ENCODE measurements around the gene GRB10. TPM values are rescaled to one million over a fixed set of nuclear protein-coding genes. Genes with fewer than 3 reads are reported as not detected.

Gene GRB10
- polyA plus RNA-seq, 1 donor: 13.4 TPM

DNA sequence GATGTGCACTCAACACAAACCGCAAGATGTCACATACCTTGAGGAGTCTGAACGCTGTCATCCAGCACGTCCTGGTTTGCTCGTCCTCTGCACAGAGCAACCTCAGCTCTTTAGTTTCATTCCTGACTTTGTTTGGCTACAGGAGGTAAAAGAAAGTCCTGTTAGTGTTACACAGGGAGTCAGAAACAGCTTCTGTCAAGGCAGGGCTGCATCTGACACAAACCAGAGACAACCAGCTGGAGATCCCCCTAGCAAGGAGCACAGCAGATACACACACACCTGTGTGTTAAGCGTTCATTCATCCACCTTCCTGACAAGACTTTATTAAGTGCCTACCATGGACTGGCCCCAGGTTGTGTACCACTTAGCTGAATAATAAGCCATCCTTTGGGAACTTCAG lies 170.0 kb downstream of the GRB10 start:
- no peak for DNase-seq (ENCODE audit: low read depth)

DNA sequence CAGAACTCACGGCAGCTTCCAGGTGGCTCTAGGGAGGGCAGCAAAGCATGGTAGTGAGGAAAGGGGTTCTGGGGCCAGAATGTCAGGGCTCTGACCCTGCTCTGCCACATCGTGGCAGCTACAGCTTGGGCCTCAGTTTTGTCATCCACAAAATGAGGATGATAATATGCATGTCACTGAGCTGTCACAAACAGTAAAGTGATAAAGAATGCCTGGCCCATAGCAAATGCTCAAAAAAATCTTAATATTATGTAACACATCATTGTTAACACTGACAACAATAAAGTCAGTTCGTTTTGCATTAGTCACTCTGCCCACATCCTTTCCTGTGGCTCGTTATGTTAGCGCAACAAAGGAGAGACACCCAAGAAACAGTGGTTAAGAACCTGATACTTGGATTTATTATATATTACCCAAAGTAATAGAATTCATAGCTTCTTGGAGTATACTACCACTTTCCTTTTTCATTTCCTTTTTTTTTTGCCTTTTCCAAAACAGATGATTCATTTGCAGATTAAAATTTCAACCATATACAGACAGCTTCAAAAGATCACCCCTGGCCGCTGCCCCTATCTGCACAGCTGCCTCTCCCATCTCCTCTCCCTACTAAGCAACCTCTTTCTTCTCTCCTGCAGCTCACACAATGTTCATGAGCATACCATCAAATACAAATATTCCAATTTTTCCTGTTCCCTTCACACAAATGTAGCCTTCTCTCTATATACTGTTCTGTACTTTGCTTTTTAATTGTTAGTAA lies 172.0 kb downstream of the GRB10 start:
- no peak for DNase-seq (ENCODE audit: low read depth)

DNA sequence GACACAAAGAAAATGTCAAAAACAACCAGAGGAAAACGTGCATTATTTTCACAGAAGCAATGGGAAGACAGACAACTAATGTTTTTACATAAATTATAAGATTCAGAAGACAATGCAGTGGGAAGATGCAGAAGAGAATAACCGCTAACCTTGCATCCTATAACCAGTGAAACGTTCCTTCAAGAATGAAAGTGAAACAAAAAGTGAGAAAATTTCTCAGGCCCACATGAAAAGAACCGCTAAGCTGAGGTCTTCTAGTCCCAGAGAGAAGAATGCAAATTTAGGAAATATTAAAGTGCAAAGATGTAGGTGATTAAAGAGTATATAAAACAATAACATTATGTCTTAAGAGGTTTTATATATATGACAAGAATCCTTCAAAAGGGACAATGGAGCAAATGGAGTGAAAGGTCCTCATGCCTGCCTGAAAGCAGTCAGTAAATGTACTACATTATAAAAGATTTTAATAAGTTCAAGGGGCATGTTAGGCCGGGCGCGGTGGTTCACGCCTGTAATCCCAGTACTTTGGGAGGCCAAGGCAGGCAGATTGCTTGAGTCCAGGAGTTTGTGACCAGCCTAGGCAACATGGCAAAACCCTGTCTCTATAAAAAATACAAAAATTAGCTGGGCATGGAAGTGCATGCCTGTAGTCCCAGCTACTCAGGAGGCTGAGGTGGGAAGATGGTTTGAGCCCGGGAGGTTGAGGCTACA lies 174.3 kb downstream of the GRB10 start:
- no peak for DNase-seq (ENCODE audit: low read depth)

DNA sequence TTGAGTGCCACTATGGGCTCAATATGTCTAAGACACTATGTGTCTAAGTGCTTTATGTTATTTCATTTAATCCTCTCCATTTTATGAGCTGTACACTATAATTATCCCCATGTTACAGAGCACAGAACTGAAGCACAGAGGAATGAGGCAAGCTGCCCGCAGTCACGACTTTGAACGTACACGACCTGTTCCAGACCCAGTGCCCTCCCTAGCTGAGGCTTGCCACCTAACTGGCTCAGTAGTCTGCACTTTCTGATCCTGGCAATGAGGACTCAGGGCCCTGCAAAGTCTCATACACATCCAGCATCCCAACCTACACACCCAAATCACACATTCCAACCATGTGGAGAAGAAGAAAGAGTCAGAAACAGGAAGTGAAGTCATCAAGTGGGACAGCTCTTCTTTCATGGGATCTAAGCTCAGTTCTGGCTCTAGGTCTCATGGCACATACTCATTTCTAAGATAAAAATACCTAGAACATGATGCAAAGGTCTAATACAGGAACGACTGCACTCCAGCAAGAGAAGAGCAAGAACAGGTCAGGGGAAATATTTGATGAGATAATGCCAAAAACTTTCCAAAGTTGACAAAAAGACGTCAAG lies 175.1 kb downstream of the GRB10 start:
- no peak for DNase-seq (ENCODE audit: low read depth)

DNA sequence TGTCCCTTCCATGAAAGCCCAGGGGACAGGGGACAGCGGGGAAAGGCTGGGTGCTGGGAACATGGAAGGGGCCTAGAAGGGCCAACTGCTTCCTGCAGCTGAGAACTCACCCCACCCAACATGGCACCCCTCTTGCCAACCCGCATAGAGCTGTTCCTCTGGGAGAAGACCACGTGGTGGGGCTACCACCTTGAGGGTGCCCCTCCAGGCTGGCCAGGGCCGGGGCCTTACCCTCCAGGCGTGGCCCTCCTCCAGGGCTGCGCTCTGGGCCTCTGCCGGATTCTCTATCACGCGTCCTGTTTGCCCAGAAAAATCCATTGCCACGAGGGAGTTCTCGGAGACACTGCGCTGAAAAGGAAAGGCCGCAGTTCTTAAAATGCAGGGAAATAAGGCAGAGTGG lies 177.6 kb downstream of the GRB10 start:
- no peak for DNase-seq (ENCODE audit: low read depth)

DNA sequence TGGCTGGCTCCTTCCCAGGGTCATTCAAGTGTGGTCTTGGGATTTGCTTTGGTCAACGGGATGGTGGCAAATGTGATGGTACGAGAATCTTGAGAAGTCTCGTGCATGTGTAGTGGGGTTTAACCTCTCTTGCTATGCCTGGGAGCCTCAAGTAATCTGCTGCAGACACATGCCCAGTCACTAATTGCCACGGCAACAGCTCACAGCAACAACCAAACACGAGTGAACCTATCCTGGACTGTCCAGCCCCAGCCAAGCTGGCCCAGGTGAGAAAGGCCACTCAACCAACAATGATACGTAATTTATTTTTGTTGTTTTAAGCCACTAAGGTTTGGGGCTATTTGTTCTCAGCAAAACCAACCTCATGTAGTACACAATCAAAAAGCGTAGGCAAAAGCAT lies 179.4 kb downstream of the GRB10 start:
- no peak for DNase-seq (ENCODE audit: low read depth)

DNA sequence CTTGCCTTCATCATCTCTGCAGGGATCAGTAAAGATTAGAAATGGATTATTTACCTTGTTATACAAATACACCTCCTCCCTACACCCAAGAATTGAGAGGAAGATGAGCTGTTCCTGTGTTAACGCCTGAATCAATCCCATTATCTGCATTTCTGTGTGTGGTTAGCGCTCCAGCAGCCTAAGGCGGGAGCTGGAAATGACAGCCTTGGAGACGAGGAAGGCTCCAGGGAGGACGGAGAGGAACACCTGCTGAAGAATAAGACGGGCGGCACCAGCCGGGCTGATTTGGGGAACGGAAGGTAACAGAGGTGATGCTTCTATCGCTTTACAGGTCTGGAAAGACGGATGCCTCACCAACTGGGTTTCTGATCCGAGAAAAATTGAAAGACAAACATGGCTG lies 183.3 kb downstream of the GRB10 start:
- no peak for DNase-seq (ENCODE audit: low read depth)

DNA sequence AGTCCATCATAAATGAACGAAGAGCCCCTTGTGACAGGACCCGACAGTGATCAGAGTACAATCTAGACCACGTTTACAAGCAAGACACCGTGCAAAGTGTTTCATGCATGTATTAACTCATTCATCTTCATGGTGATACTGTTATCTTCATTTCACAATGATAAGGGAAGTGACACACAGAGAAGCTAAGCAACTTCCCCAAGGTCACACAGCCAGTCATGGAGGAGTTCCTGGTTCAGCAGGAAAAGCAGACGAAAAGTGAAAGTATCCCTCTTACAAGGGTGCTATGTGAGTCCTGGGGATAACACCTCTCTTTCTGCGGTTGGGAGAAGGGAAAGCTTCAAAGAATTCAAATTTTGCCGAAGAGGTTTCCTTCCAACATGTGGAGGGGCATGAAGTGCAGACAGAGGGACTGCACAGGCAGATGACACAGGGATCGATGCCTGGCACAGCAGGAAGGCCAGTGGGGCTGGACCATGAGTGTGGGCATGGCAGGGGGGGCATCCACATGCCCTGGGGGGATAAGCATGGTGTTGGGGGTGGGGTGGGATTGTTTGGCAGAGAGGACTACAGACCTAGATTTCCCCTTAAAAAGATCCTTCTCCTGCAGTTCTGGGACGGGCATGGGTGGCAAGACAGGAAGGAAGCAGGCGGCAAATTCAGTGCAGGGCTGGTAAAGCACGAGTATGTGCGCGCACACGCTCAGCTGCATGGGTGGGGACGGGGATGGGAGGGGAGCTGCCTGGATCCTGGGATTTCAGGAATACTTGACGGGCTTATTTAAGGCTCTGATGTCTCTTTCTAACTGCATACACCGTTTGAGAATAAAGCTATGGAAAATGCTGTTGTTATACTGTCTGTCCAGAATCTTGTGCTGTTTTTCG lies 184.0 kb downstream of the GRB10 start:
- DNase-seq (ENCODE audit: low read depth): no peak

DNA sequence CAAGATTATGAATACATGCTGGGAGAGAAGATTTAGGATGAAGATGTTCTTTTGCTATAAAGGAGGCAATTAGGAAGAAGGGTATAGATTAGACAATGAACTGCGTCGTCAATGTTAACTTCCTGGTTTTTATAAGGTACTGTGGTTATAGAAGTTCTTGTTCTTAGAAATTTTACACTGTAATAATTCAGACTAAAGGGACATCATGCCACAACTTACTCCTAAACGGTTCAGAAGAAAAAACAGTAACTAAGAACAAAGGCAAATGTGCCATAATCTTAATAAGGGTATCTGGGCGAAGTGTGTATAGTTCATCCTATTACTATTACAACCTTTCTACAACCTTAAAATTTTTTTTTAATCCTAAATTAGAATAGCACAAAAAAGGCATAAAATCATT lies 186.2 kb downstream of the GRB10 start:
- DNase-seq (ENCODE audit: low read depth): no peak

DNA sequence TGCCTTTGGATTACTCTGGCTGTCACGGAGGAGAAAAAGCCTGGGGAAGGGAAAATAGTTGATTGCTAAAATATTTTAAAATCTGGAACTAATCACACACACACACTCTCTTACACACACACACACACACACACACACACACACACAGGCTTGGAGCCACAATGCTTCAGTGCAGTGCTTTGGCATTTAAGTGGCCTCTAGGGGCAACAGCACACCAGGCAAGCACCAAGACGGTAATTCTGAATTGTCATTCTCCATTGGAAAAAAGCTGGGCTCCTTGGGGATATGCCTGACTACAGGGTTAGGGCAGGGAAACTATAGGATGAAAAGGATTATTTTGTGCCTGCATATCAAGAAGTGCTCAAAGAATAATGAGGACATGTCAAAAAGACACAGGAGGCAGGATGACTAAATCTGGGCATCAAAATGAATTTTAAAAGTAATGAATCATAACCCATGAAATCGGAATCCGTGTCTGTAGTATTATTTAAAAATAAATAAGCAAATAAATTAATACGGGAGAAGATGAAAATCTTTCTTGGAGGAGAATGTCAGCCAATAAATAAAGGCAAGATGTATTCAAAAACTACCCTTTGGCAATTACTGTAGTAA lies 187.1 kb downstream of the GRB10 start:
- DNase-seq (ENCODE audit: low read depth): no peak

DNA sequence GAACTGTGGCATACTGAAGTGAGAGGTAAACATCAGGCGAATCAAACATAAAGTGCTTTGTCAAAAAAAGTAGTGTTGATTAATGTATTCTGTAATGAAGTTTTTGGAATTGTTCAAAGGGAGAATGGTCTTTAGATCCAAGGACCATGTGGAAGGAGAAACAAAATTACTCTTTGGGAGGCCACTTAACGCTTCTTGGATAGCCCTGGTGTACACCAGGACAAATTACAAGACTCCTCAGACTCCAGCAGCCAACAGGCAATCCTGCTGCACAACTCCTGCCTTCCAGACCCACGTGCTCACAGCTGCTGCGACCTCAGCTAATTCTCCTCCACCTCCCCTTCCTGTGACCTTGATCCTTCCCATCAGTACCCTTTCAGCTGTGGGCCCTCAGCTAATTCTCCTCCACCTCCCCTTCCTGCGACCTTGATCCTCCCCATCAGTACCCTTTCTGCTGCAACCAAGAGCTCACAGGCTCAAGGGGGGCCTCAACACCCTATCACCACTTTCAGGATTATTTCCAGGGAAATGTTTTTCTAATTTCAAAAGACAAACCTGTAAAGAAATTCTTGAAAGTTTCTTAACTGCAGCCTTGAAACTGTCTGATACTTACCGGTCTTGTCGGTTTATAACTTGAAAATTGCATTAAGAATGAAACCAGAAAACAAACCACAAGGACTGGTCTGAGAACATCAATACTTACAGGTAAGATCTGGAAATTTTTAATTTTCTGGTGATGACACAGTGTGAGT lies 187.8 kb downstream of the GRB10 start:
- DNase-seq (ENCODE audit: low read depth): no peak

DNA sequence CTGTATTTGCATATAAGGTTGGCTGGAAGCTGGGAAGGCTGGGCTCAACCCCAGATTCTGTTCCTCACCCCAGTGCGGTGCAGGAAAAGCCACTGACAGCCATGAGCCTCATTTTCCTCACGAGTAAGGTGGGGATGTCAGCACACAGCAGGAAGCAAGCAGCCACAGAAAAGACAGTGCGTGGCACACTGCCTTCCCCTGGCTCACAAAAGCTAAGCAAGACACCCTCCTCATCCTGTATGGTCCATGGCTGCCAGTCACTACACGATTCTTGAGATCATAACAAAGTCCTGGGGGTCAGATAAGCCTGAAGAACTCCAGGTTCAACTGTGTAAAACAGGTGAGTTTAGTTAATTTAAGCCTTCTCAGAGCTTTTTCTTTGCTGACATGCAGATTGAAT lies 188.6 kb downstream of the GRB10 start:
- no peak for DNase-seq (ENCODE audit: low read depth)

DNA sequence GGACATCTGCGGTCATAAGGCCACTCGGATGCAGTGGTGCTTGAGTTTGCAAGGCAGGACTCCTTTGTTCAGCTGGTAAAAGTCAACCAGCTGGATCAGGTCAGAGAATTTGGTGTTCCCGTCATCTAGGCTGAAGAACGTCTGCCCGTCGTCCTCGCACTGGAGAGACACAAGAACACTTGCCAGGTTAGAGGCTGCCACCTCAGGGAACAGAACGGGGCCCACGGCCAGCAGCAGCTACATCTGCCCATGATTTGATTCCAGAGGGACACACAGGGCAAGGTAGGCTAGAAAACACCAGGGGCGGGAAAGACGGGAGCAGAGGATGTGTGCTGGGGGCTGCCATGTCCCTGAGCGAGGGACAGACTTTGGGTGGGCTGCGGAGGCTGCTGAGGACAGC lies 189.8 kb downstream of the GRB10 start:
- no peak for DNase-seq (ENCODE audit: low read depth)

DNA sequence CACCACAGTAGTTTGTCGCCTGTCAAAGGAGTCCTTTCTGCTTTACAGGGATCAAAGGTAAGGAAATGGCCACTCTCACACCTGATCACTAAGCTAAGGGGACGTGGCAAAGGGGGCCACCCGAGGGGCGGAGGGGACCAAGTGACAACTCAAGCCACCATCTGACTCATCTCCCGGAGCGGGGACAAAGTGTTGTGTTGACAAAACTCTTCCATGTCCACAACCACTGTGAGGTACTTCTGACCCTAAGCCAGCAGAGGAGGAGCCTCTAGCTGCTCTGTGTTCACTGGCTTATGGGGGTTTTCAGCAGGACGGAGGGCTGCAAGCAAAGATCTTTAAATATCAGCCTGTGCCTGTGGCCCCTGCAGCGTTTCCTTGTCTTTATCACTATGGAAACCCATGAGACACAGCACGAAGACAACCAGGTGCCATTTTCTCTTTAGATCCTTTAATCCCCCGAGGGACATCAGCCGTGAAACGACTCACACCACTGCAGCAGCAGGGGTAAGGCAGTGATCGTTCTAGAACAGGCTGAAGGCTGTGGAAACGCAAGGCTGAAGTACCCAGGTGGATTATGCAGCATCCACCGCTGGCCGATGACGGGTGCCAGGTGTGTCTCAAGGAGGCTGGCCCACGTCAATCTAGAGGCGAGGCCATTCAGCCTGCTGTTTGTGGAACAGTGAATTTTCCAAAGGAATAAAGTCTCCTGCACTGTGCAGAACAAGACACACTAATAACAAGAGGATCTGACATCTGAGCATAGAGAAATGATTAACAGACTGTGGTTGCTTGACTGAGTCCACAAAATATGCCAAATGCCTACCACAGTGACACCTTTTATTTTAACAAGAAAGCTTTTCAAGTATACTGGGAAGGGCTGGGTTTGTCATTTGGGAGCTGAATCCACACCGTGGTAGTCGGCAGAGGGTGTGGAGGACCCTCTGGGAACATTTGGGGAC lies 190.9 kb downstream of the GRB10 start:
- DNase-seq (ENCODE audit: low read depth): no peak

DNA sequence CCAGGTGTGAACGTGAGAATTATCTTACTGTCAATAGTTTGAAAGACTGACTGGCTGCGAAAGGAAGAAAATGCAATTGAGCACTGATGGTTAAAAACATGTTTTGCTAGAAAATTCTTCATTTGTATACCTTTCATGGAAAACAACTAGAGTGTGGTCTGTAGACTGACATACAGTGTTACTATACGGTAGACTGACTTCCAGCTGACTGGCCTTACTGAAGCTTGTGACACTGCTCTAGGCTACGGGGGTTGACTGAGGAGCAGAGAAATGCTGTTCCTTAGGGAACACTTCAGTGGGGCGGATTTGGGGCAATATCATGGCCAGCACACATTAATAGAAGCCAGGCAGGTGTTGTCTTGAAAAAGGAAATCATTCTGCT lies 191.6 kb downstream of the GRB10 start:
- DNase-seq (ENCODE audit: low read depth): no peak

DNA sequence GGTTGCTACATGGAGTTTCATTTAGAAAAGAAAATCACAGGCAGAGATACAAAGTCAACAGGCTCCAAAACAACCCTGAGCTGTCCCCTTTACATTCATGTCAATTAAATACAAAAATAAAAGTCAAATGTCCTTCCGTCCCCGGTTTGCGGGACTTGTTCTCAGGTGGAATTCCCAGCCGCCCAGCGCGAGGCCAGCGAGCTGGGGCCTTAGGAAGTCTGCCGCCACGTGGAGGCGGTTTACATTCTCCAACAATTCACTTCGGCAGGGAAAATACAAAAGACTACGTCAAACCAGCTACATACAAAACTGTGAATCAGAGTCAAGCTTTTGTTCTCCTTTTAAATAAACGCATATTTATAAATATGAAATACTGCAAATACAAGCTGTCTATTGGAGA lies 192.2 kb downstream of the GRB10 start:
- no peak for DNase-seq (ENCODE audit: low read depth)

DNA sequence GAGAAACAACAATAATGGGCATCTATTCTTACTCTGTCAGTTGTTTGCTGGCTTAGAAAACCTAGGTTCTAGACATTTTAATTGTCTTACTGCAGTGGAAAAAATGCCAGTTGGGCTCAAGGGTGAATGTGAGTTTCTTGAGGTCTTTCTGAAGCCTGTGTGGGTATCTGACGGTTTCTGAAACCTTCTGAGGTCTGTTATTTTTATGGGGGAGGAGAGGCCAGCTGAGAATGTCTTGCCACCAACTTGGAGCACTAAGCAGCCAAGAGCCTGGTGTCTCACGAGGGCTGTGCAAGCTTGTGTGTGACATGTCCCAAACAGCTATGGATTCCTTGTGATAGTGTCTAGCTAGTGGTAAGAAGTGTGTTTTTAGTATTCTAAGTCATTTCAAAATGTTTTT lies 193.3 kb downstream of the GRB10 start:
- DNase-seq (ENCODE audit: low read depth): no peak

DNA sequence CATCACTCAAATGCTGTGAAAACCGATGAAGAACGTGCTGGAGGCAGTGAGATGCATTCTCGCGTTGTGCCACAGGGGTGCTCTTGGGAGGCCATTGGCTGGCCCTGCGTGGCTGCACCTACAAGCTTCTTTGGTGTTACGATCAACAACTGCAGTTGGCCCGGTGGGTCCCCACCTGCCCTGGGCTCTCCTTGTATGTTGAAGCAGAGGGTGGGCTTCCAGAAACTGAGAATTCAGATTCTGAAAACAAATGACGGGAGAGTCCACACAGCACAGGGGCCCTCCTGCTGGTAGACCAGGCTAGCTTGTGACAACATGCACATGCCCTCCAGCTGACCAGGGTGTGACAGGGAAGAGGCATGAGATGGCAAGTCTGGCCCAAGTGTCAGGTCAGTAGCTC lies 193.8 kb downstream of the GRB10 start:
- no peak for DNase-seq (ENCODE audit: low read depth)

DNA sequence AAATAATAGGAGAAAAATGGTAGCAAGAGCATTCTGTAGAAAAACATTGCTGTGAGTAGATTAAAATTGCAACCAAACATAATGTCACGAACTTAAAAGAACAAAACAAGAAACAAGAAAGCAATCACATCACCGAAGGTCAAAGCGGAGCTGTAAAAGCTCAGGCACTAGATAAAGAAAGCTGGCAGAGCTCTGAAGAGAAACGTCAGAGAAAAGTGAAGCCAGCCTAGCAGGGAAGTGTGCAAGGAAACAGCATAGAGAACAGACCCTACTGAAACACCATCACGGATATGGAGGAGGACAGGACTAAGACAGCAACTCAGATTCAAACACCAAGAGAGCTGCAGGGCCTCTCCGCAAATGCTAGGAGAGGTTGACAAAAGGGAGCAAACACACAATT lies 195.0 kb downstream of the GRB10 start:
- no peak for DNase-seq (ENCODE audit: low read depth)

Measured in forelimb muscle (tissue), 1 donor.